Measurements from ENCODE around the gene KRT74. TPM values are rescaled to one million over a fixed set of nuclear protein-coding genes. Genes with fewer than 3 reads are reported as not detected.

KRT74 gene
- total RNA-seq, 1 donor from 2014 or later = not detected

GRCh38 chr12:52573306-52573705 is 337 bp downstream of the KRT74 start:
- DNase-seq (ENCODE audit: low spot score) = no peak

DNA sequence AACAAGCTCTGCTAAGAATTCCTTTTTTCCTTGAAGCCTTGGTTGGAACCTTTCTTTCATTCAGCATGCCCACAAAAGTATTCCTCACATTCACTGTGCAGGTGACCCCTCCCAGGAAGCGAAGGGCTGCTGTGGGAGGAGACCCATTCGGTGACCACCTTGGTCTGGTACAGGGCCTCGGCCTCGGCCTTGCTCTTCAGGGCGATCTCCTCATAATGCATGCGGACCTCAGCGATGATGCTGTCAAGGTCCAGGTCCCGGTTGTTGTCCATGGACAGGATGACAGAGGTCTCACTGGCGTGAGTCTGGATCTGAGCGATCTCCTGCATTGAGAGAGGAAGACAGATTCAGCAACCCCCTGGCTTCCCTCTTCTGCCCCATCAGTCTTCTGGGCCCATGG is 3.1 kb downstream of the KRT74 start:
- DNase-seq (ENCODE audit: low spot score) = no peak

DNA sequence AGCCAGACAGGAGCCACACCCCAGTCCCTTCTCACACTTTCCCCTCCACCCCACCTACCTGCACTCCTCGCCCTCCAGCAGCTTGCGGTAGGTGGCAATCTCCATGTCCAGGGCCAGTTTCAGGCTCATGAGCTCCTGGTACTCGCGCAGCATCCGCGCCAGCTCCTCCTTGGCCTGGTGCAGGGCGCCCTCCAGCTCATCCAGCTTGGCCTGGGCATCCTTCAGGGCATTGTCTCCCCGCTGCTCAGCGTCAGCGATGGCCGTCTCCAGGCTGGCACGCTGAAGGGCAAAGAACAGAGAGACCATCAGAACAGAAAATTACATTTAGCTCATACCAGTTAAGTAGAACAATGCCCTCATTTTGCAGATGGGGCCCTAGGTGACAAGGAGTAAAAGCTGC is 5.5 kb downstream of the KRT74 start:
- no peak for DNase-seq (ENCODE audit: low spot score)

DNA sequence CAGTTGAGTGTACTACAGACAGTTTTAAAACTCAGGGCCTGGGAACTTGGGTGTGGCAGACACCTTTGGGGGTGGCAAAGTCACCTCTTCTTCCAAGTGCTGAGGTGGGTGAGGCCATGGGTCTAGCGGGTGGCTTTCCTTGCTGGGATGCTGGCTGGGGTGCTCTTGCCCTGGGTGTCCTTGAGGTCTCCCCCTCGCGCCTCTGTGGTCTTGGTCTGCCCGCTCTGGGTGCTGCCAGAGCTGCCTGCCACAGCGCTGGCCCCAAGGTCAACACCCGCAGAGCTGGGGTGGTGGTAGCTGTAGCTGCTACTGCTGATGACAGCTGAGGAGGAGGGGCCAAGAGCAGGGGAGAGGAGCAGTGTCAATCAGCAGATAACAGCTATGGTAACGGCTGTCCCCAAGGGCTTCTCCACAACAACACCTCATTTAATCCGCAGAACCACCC is 6.8 kb downstream of the KRT74 start:
- DNase-seq (ENCODE audit: low spot score) = no peak

GRCh38 chr12:52564582-52564981 is 9.1 kb downstream of the KRT74 start:
- no peak for DNase-seq (ENCODE audit: low spot score)

GRCh38 chr12:52561880-52562449 is 11.7 kb downstream of the KRT74 start:
- DNase-seq (ENCODE audit: low spot score) = no peak

DNA sequence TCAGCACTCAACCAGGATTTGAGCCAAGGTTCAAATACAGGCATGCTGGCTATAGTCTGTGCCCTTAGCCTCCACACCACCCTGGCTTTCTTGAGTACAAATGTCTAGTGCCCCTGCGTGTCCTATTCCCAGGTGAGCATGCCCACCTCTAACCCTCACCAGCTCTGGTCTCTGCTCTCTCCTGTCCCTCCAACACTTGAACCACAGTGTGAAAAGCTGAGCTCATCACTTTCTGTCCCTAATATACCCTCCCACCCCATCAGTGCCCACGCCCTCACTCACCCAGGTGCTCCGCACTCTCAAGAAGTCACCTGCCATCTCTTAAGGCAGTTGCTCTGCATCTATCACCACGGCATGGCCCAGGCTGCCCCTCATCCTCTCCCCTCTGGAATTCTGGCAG is 13.7 kb downstream of the KRT74 start:
- no peak for DNase-seq (ENCODE audit: low spot score)

DNA sequence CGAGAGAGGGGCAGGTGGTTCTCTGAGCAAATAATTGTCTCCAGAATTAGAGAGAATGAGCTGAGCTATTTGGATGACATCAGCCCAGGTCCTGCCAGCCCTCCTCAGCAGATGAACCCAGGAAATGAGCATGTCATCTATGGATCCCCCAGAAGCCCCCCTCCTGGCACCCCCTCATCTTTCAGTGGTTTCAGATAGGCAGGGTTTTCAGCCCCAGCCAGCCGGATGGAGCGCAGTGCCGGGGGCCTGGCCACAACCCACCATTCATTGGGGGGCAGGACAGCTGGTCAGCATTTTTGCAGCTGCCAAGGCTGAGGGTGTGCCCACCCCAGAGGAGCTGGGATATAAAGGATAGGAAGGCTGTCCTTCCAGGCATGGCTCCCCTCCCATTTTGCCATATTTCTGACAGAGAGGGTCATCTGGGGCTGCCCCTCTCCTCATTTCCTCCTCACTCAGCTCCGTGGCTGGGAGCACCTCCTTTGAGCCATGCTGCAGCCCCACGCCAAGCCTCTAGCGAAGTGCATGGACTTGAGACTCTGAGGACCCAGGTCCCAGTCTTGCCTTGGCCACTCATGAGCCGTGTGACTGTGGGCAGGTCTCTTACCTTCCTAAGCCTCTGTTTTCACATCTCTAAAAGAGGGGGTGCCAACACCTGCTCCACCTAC is 14.7 kb downstream of the KRT74 start:
- no peak for DNase-seq (ENCODE audit: low spot score)

GRCh38 chr12:52557476-52557875 is 16.2 kb downstream of the KRT74 start:
- no peak for DNase-seq (ENCODE audit: low spot score)

DNA sequence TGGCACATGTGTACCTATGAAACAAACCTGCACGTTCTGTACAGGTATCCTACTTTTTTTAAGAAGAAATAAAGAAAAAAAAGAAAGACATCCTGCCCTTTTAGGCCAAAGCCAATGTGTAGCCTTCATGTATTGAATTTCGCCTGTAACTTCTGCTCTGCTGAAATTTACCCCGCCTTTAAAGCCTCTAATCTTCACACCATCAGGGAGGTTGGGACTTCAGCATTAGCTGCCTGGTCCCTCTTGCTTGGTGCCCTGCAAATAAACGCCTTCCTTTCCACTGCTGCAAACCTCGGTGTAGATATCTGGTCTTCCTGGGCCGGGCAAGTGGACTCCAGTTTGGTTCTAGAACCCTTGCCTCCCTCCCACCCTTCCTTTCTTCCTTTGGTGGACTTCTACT is 18.1 kb downstream of the KRT74 start:
- DNase-seq (ENCODE audit: low spot score) = no peak

DNA sequence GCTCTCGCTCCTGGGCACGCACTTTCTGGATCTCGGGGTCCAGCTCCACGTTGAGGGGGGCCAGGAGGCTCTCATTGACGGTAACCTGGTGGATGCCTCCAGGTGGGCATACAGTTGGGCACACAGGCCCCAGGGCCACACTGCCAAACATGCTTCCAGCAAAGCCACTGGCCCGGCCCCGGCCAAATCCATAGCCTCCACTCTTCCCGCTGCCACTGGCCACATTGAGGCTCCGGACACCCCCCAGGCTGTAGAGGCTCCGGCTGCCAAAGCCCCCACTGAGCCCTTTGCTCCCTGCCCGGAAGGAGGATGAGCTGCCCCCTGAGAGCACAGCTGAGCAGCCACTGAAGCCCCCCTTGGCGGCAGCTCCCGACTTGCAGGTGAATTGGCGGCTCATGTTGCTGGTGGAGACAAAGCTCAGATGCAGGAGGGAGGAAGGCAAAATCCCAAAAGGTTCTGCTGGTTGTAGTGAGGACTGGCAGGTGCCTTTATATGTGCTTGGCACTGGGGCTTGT is 20.9 kb downstream of the KRT74 start, which contains the start of gene KRT71:
TSS of gene KRT71 (minus strand) at position 465 of the 515 bp plus-strand sequence. CDS start at position 397, 68 bp downstream.
- DNase-seq (ENCODE audit: low spot score) = no peak

- DNase-seq (ENCODE audit: low spot score) = peak; percentile 19
Observed at GRCh38 chr12:52552055-52552454, 21.6 kb downstream of the KRT74 start.

DNA sequence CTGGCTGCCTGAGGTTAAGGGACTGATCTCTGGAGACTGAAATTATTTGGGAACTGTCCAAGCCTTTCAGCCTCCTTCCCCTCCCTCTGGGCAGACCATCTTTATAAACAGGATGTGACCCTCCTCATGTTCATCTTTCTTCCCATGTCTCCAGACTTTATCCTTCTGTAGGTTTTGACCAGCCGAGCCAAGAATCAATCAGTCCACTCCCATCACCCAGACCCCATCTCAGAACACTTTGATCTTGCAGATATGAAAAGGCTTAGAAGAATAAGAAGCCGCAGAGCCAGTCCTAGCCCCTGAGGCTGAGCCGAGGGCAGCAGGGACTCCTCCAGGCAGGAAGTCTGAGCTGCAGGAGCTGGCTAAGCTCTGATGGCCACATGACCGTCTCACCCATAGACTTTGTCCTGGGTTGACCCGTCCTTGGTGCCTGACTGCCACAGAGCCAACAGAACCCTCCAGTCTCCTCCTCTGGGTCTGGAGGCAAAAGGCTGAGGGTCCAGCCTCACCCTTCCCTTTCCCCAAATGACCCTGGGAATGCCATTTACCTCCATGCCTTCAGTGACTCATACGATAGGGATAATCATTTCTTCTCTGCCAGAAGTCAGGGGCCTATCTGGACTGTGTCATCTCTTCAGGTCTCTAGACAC is 22.3 kb downstream of the KRT74 start:
- peak; percentile 57 for DNase-seq (ENCODE audit: low spot score)

DNA sequence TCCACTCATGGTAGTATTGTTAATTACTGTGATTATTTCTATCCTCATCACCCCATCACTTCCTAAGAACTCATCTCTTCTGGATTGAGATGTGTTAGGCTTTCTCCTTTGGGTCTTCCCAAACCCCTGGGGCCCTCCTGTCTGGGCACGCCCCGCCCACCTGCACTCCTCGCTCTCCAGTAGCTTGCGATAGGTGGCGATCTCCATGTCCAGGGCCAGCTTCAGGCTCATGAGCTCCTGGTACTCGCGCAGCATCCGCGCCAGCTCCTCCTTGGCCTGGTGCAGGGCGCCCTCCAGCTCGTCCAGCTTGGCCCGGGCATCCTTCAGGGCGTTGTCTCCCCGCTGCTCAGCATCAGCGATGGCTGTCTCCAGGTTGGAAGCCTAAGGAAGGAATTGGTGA is 27.5 kb downstream of the KRT74 start:
- no peak for DNase-seq (ENCODE audit: low spot score)

GRCh38 chr12:52543985-52544883 is 29.4 kb downstream of the KRT74 start:
- DNase-seq (ENCODE audit: low spot score) = no peak

GRCh38 chr12:52542785-52543318 is 30.8 kb downstream of the KRT74 start:
- no peak for DNase-seq (ENCODE audit: low spot score)

DNA sequence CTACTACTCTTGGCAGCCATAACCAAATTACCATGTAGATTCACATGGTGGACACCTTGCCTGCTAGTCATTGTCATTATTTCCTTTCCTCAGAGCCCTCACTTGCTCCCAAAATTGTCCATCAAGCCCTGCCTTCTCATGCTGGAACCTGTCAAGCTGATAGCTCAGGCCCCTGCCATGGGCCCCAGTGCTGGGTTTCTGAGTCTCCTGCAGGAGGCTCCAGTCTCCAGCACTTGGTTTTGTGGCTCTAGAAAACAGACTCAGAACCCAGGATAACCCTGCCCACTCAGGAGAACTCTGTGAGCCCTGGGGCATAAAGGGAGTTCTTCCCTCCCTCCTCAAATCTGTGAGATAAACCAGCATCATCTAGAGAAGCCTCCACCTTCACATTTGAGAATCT is 31.5 kb downstream of the KRT74 start:
- no peak for DNase-seq (ENCODE audit: low spot score)

GRCh38 chr12:52541709-52542108 is 31.9 kb downstream of the KRT74 start:
- no peak for DNase-seq (ENCODE audit: low spot score)

- DNase-seq (ENCODE audit: low spot score) = no peak
Observed at GRCh38 chr12:52540531-52540930, 33.1 kb downstream of the KRT74 start.

DNA sequence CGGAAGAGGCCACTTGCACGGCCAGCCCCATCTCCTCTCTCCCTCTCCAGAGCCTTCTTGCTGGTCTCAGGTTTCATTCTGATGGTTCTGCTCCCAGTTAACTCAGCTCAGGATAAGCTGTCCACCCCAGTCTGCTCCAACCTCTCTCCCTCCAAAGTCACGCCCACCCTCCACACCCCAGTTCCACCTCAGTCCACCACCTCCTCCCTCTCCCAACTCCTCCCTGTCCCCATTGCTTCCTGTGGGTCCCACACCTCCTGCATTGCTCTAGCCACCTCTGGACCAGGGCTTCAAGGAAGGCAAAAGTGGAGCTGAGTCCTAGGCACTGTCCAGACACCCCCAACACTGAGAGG is 33.8 kb downstream of the KRT74 start:
- DNase-seq (ENCODE audit: low spot score) = no peak

DNA sequence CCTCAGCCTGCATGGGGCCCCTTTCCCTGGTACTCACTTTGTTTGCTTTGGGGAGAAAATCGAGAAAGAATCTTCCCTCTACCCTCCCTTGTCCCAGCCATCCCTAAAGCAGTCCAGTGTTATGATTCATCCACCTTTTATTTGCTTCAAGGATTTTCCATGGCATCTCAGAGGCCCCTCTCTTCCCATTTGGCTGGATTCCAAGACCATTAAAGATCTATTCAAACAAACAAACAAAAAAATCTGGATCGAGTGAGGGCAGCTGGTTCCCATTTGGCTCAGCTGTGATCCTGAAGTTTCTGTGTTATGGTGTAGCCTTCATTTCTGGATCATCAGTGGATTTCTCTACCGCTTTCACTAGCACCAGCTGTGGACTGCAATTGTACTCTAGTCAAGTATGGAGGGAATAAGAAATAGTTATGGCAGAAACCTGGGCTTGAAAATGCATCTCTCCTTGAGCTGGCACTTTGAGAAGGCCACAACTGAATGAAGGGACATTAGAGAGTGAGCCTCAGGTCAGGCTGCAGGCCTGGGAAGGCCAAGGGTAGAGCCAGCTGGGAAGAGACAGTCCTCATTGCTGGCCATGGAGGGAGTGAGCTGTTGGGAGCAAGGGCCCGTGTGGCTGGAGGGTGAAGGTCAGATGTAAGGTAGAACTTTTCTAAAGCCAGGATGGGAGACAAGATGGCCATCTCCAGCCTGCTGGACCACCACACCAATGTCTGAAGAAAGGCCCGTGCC is 34.4 kb downstream of the KRT74 start:
- no peak for DNase-seq (ENCODE audit: low spot score)

Data from mucosa of gallbladder (tissue), 1 donor.